SU-DHL-6 (cell line): Measurements from ENCODE around the gene ACSM5.

Experiments
- H2AFZ ChIP-seq: fragments of 200-600 bp; sonication (generic); 2 replicates; pipeline ENCODE4 v1.6.1; 2014; ENCODE audit warnings: low read depth, mild to moderate bottlenecking, moderate library complexity, mixed read lengths, antibody characterized with exemption, low read length; ENCODE audit not compliant: severe bottlenecking
- H3F3A ChIP-seq: fragments of 200-600 bp; shearing (Covaris generic); 2 replicates; pipeline ENCODE4 v1.6.0; 2016; ENCODE audit warnings: antibody characterized with exemption, mild to moderate bottlenecking; ENCODE audit not compliant: insufficient read depth
- H3K27ac ChIP-seq: fragments of 200-600 bp; sonication (generic); 2 replicates; pipeline ENCODE4 v1.5.1; 2016; ENCODE audit warnings: low read depth, mild to moderate bottlenecking, low read length, moderate library complexity, mixed read lengths
- H3K27me3 ChIP-seq: fragments of 200-600 bp; sonication (generic), shearing (Covaris generic); 2 replicates; pipeline ENCODE4 v1.6.0; 2014; ENCODE audit warnings: mild to moderate bottlenecking, low read length
- H3K36me3 ChIP-seq: fragments of 200-600 bp; sonication (generic); 2 replicates; pipeline ENCODE4 v1.6.1; 2014; ENCODE audit warnings: mild to moderate bottlenecking, low read length, mixed read lengths
- H3K4me2 ChIP-seq: fragments of 300-600, 200-600 bp; shearing (Covaris generic), sonication (generic); 2 replicates; pipeline ENCODE4 v1.6.0; 2014; ENCODE audit warnings: low read length, low read depth, mild to moderate bottlenecking; ENCODE audit not compliant: poor library complexity, severe bottlenecking
- H3K4me3 ChIP-seq: fragments of 200-600 bp; sonication (generic); 2 replicates; pipeline ENCODE4 v1.5.1; 2014; ENCODE audit warnings: antibody characterized with exemption, low read length, mild to moderate bottlenecking, mixed read lengths; ENCODE audit not compliant: insufficient read depth, poor library complexity, severe bottlenecking
- H3K79me2 ChIP-seq: fragments of 200-600 bp; sonication (generic); 2 replicates; pipeline ENCODE4 v1.6.1; 2014; ENCODE audit warnings: mild to moderate bottlenecking, low read length, moderate library complexity; ENCODE audit not compliant: insufficient read depth
- H3K9ac ChIP-seq: fragments of 200-600 bp; sonication (generic); 2 replicates; pipeline ENCODE4 v1.7.0; 2014; ENCODE audit warnings: mild to moderate bottlenecking, low read length
- H3K9me2 ChIP-seq: fragments of 200-600 bp; sonication (generic); replicated peaks from 2 replicates; pipeline ENCODE4 v1.6.1; 2014; ENCODE audit warnings: low read length; ENCODE audit not compliant: insufficient read depth
- H3K9me3 ChIP-seq: fragments of 200-600 bp; sonication (generic); 2 replicates; pipeline ENCODE4 v1.6.1; 2014; ENCODE audit warnings: low read length, mixed read lengths; ENCODE audit not compliant: insufficient read depth
- H4K20me1 ChIP-seq: fragments of 200-600 bp; sonication (generic); 2 replicates; pipeline ENCODE4 v1.6.1; 2014; ENCODE audit warnings: low read depth, mild to moderate bottlenecking, antibody characterized with exemption, low read length, moderate library complexity, mixed read lengths
- EZH2phosphoT487 ChIP-seq: fragments of 200-600 bp; sonication (generic), shearing (Covaris generic); conservative IDR thresholded peaks from 2 replicates; pipeline ENCODE4 v1.6.1; 2018; ENCODE audit warnings: mild to moderate bottlenecking, antibody characterized with exemption, low read length, moderate library complexity, mixed read lengths
- TF ChIP-seq, protein P1 (sequence below): fragments of 200-600 bp; sonication (generic); IDR thresholded peaks from one replicate; pipeline ENCODE4 v1.5.1; 2017; ENCODE audit warnings: antibody characterized with exemption, mild to moderate bottlenecking, low read length, moderate library complexity; ENCODE audit not compliant: insufficient read depth, poor library complexity, severe bottlenecking

The ACSM5 gene

DNA sequence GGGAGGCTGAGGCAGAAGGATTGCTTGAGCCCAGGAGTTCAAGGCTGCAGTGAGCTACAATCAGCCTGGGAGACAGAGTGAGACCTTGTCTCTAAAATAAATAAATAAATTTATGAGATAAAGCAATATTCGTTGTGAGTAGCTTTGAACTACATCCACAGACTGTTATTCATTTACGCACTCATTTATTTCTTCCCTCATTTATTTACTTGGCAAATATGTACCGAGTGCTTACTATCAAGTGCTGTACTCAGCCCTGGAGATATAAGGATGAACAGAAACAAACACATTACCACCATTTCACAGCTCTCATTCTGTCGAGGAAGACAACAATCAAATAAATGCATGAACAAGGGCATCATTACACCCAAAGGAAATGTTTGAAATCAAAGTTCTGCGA is 32.2 kb upstream of the ACSM5 start:
- Histone ChIP-seq H3K4me2 (no peak overlapping the region), H3K36me3 (no peaks in the 10 kb centered on the region)

DNA sequence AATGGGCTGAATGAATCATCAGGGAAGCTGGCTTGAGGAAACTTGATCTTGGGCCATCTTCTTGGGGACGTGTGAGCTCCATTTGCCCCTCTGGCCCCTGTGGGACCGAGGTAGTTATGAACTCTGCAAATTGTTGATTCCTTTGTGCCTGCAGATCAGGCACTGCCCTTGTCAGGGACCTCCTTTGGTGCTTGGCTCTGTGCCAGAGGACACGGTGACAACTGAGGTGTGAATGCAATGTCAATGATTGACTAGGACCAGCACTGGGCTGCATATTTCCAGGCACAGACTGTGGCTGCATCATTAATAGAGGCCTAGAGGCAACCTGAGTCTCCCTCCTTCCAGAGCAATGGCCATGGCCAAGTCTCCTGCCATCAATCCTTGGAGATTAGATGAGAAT is 28.6 kb upstream of the ACSM5 start:
- Histone ChIP-seq H2AFZ (no peak overlapping the region), H3K27me3 (no peaks in the 10 kb centered on the region), H3K9ac (no peak overlapping the region), H3F3A (no peaks in the 10 kb centered on the region), H3K79me2 (no peaks in the 10 kb centered on the region), H3K9me3 (no peaks in the 10 kb centered on the region), H4K20me1 (no peaks in the 10 kb centered on the region), H3K27ac (no peak overlapping the region), H3K9me2 (no peaks in the 10 kb centered on the region), H3K36me3 (no peaks in the 10 kb centered on the region), H3K4me3 (no peak overlapping the region), H3K4me2 (no peak overlapping the region)
- TF ChIP-seq EZH2phosphoT487: no peak
- TF ChIP-seq, protein P1, sequence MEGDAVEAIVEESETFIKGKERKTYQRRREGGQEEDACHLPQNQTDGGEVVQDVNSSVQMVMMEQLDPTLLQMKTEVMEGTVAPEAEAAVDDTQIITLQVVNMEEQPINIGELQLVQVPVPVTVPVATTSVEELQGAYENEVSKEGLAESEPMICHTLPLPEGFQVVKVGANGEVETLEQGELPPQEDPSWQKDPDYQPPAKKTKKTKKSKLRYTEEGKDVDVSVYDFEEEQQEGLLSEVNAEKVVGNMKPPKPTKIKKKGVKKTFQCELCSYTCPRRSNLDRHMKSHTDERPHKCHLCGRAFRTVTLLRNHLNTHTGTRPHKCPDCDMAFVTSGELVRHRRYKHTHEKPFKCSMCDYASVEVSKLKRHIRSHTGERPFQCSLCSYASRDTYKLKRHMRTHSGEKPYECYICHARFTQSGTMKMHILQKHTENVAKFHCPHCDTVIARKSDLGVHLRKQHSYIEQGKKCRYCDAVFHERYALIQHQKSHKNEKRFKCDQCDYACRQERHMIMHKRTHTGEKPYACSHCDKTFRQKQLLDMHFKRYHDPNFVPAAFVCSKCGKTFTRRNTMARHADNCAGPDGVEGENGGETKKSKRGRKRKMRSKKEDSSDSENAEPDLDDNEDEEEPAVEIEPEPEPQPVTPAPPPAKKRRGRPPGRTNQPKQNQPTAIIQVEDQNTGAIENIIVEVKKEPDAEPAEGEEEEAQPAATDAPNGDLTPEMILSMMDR: no peak

More for the DNA sequence above, 32.2 kb upstream of the ACSM5 start:
- TF ChIP-seq EZH2phosphoT487: no peak
- TF ChIP-seq, protein P1: no peak
- Histone ChIP-seq H3K27me3 (no peaks in the 10 kb centered on the region), H3K4me3 (no peak overlapping the region), H3K9ac (no peak overlapping the region), H2AFZ (no peak overlapping the region), H3K9me3 (no peaks in the 10 kb centered on the region), H4K20me1 (no peaks in the 10 kb centered on the region), H3K27ac (no peak overlapping the region), H3K9me2 (no peaks in the 10 kb centered on the region), H3K79me2 (no peaks in the 10 kb centered on the region), H3F3A (no peaks in the 10 kb centered on the region)

DNA sequence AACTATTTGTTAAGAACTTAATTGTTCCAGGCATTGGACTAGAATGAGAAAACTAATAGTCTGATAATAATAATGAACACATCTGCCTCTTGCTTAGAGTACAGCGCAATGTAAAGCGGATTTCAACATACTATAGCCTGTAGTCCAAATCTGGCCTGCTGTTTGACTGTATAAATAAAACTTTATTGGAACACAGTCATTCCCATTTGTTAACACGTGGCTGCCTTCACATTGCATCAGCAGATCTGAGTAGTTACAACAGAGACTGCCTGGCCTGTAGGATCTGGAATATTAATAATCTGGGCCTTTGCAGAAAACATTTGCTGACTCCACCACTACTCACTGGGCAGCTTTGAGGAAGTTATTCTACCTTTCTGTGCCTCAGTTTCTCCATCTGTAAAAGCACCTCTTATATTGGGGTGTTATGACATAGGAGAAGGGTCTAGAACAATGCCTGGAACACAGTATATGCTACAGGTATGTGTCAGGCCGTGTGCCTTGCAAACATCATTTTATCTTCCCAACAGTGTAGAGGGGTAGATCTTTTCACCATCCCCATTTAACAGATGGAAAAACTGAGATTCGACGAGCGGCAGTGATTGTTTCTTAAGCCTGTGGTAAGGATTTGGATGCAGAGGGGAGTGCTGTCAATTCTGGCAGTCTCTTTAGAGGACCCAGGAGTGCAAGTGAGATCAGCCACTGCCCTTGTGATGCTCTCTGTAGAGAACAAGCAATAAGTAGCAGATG is 27.0 kb upstream of the ACSM5 start:
- no peak overlapping the region for H3K4me2 ChIP-seq
- H3K27ac ChIP-seq: no peak overlapping the region
- H3K9me2 ChIP-seq: no peaks in the 10 kb centered on the region
- no peak overlapping the region for H3K9ac ChIP-seq
- no peaks in the 10 kb centered on the region for H4K20me1 ChIP-seq
- no peak overlapping the region for H3K4me3 ChIP-seq
- no peaks in the 10 kb centered on the region for H3K27me3 ChIP-seq
- H3K36me3 ChIP-seq: no peaks in the 10 kb centered on the region
- no peaks in the 10 kb centered on the region for H3K9me3 ChIP-seq
- H3K79me2 ChIP-seq: no peaks in the 10 kb centered on the region
- H2AFZ ChIP-seq: no peak overlapping the region
- TF ChIP-seq, protein P1: no peak
- no peak for TF ChIP-seq EZH2phosphoT487
- no peaks in the 10 kb centered on the region for H3F3A ChIP-seq
